G401.6 (cell line): ENCODE measurements around the gene KCNK13.

Experiments used
- FAIRE-seq: peaks from 2 replicates; lab custom pipeline; 2012; peaks lifted over from hg19 to GRCh38; lab: Jason Lieb, UNC

Gene KCNK13

GRCh38 chr14:90132821-90133570 lies 71.2 kb downstream of the KCNK13 start:
- FAIRE-seq: no peak

GRCh38 chr14:90136904-90137303 lies 75.1 kb downstream of the KCNK13 start:
- FAIRE-seq: no peak

GRCh38 chr14:90137807-90138206 lies 76.0 kb downstream of the KCNK13 start:
- no peak for FAIRE-seq

DNA sequence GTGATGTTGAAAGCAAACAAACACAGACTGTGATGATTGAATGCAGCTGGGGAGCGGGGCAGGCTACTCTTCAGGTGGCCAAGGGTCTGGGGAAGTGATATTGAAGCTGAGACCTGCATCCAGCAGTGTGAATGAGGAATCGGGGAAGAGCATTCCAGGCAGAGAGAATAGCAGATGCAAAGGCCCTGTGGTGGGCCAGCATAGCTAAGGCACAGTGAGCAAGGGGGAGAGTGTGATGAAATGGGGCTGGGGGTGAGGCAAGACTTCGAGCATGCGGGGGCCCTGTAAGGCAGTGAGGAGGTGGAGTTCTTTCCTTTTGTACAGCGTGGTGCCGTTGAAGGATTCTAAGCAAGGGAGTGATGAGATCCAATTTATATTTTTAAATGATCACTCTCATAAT lies 77.4 kb downstream of the KCNK13 start:
- no peak for FAIRE-seq

DNA sequence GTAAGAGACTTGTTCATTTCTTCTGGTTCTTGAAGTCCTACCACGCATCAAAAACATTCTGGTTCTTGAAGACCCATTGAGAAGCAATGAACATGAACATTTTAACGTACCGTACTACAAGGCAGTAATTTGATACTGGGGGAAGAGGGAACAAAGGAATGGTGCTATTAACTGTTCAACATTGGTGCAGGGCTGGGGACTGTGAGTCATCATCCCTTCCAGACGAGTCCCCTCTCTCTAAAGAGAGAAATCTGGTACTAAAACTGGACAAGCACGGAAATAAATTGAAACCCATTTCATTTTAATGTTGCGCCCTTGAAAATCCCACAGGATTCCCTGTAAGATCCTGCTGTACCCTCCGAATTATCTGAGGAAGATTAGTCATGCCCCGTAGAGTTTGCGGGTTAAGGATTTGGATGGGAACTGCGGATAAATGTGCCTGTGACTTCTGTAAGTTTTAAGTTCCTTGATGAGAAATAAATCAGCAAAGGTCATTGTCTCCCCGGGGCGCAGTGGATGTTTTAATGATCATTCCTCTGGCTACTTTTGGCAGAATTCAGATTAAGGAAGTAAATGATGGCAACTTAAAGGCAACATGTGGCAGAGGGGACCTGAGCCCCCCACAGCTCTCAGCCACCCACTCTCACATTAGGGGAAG lies 78.6 kb downstream of the KCNK13 start:
- no peak for FAIRE-seq

DNA sequence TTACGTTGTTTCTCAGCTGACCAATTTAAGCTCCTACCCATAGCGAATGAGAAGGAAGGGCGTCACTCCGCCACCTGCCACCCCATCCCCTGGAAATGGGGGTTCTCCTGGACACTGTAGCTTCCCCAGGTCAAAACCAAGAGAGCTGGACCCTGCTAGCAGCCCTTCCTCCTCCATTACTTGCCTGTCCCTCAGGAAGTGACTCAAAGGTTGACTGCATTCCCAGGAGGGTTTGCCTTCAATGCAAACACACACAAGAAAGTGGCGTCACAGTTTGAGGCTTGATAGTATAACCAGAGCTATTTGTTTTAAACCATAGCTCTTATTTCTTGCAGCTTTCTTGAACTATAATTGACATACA lies 79.1 kb downstream of the KCNK13 start:
- FAIRE-seq: no peak

DNA sequence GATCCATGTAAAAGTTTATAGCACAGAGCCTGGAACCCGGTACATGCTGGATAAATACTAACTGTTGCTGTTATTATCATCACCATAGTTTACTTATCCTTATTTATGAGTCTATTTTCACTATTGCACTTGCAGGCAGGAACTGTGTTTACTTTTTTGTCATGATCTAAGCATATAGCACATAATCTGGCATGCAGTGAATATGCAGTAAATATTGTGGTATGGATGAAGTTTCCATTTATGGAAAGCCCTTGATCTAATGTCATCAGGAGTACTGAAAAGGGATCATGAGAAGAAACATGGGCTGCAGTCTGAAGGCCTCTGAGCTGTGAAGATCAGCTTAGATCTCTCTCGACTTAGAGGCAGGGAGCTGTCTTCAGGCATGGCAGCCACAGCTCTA lies 91.6 kb downstream of the KCNK13 start:
- no peak for FAIRE-seq

GRCh38 chr14:90154110-90154509 lies 92.3 kb downstream of the KCNK13 start:
- FAIRE-seq: no peak

GRCh38 chr14:90159146-90159545 lies 97.4 kb downstream of the KCNK13 start:
- no peak for FAIRE-seq

GRCh38 chr14:90159688-90160087 lies 97.9 kb downstream of the KCNK13 start:
- no peak for FAIRE-seq

- FAIRE-seq: no peak
These were observed 99.3 kb downstream of the KCNK13 start for GRCh38 chr14:90161129-90161528.

DNA sequence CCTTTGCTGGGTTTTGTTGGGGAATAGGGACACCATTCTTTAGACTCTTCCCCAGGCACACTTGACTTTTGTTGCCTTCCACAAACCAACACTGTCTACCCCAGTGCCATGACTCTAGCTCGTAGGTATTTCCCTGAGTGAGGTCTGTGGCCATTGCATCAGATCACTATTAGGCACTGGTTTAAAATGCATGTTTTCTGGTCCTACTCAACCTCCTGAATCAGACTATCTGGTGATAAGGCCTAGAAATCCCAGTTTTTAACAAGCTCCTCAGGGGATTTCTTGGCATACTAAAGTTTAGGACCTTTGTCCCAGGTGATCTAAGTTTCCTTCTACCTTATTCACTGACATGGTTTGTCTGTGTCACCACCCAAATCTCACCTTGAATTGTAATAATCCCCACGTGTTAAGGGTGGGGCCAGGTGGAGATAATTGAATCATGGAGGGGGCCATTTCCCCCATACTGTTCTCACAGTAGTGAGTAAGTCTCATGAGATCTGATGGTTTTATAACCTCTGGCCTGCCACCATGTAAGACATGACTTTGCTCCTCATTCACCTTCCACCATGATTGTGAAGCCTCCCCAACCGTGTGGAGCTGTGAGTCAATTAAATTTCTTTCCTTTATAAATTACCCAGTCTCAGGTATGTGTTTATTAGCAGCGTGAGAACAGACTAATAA lies 106.8 kb downstream of the KCNK13 start:
- no peak for FAIRE-seq

- no peak for FAIRE-seq
These were observed 113.8 kb downstream of the KCNK13 start for GRCh38 chr14:90175631-90176030.

DNA sequence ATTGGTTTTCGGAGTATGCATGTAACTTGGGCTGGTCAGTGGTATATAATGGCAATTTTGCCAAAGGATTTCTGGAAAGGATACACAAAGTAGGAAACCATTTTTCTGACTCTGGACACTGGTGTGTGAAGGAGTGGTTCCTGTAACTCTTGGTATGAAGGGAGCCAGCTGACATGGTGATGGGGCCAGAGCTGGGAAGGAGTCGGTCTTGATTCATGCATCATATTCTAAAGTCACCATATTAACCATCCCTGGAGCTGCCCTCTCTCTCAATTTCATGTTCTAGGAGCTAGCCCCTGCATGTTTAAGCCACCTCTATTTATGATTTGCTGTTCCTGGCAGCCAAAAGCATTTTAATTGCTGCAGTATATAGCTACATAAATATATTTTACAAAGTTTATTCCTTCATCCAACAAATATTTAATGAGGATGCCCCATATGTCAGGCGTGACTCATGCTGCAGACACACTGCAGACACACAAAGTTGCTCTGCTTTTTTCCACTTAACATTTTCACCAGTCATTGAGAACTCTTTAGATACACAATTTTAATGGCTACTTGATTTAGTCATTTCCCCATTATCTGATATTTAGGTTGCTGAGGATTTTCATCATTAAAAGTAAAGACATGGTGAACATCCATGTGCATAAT lies 115.9 kb downstream of the KCNK13 start:
- FAIRE-seq: no peak

GRCh38 chr14:90179357-90179756 lies 117.6 kb downstream of the KCNK13 start:
- FAIRE-seq: no peak

DNA sequence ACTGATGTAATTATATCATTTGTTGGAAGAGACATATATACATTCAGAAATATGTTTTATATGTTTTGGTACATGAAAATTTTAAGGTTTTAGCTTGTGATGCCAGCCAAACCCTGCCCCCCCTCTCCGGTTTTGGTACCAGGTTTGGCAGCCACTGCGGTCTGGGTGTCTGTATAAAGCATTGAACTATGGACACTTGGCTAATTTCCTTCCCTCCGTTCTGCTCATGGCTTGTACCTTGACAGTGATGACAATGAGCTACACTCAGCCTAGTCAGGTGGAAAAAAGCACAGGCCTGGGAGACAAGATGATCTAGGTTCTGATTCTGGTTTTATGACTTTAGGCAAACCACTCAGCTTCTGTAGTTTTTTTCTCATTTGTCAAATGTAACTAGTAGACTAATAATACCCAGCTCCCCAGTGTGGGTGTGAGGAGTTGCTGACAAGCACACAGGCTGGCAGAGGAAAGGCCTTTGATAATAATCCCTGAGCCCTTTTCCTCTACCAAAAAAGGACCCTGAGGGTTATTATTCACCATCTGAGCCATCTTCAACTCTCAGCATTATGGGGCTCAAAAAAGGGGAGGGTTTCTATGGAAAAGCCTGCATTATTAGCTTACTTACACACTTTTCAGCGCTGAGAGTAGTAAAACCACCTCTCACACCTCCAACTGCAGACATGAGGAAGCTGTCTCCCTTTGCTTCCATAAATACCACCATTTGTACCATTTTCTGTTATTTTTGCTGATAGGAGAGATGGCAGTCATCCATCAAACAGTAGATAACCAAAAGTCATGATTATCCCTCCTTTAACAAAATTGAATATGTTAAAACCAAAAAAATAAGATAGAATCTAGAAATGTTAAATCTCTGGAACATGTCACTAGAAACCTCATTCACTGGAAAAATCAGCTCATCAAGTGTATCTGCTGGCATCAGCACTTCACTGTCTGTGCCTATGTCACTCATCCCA lies 118.3 kb downstream of the KCNK13 start:
- no peak for FAIRE-seq

DNA sequence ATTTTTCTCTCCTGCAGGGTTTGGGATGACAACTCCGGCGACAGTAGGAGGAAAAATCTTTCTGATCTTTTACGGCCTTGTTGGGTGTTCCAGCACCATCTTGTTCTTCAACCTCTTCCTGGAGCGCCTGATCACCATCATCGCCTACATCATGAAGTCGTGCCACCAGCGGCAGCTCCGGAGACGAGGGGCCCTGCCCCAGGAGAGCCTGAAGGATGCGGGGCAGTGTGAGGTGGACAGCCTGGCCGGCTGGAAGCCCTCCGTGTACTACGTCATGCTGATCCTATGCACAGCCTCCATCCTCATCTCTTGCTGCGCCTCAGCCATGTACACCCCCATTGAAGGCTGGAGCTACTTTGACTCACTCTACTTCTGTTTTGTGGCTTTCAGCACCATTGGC lies 122.3 kb downstream of the KCNK13 start:
- no peak for FAIRE-seq

DNA sequence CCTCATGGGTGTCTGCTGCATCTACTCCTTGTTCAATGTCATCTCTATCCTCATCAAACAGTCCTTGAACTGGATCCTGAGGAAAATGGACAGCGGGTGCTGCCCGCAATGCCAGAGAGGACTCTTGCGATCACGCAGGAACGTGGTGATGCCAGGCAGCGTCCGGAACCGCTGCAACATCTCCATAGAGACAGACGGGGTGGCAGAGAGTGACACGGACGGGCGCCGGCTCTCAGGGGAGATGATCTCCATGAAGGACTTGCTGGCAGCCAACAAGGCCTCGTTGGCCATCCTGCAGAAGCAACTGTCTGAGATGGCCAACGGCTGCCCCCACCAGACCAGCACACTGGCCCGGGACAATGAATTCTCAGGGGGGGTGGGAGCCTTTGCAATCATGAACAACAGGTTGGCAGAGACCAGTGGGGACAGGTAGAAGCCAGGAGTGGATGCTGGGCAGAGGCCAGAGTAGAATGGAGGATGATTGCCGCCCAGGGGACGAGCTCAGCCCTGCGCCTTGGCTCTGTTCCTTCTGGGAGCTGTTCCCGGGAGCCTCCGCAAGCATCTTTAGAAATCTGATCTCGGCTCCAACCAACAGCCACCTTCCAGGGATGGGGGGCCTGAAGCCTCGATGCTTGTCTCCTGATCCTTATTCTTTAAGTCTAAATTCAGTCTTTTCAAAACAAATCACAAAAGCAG lies 122.9 kb downstream of the KCNK13 start:
- no peak for FAIRE-seq

DNA sequence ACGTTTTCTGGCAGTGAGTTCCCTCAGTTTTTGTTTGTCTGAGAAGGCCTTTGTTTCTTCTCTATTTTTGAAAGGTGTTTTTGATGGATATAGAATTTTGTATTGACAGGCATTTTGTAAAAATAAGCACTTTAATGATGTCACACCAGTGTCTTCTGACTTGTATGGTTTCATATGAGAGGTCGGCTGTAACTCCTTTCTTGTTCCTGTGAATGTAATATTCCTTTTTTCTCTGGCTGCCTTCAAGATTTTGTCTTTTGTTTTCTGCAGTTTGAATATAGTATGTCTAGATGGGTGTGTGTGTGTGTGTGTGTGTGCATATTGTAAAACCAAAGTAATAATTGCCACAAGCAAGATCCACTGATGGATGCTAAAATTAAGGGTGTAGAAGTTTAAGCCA lies 126.8 kb downstream of the KCNK13 start:
- FAIRE-seq: no peak

- FAIRE-seq: no peak
These were observed 129.4 kb downstream of the KCNK13 start for GRCh38 chr14:90191154-90191553.

- FAIRE-seq: no peak
These were observed 129.8 kb downstream of the KCNK13 start for GRCh38 chr14:90191585-90191984.
